Endothelial cell of umbilical vein (primary cell): ENCODE measurements around the gene GKN2. TPM values are rescaled to one million over a fixed set of nuclear protein-coding genes. Genes with fewer than 3 reads are reported as not detected.

Experiments
- BruUV-seq: library from RNA; stranded (reverse); fragments of 400-500 nt; replicated peaks from 2 replicates; lab custom pipeline; 2021; lab: Mats Ljungman, UMichigan
- CTCF ChIA-PET: fragments of 300-600, 350-600 bp; sonication (Branson Sonifier 250); formaldehyde crosslinking; loops from one replicate; lab custom pipeline; 2021; ENCODE audit warnings: antibody characterized with exemption, inconsistent platforms; lab: Charles Lee
- POLR2A ChIA-PET: fragments of 300-600, 350-600 bp; sonication (Branson Sonifier 250); formaldehyde crosslinking; loops from one replicate; lab custom pipeline; 2021; ENCODE audit warnings: antibody characterized with exemption, inconsistent platforms; lab: Charles Lee
- DNase-seq: peaks from one replicate; pipeline ENCODE4 v3.0.0-alpha.2; 2011; ENCODE audit warnings: low read depth, low spot score
- FAIRE-seq: peaks from 2 replicates; lab custom pipeline; 2011; peaks lifted over from hg19 to GRCh38; lab: Jason Lieb, UNC
- H2AFZ ChIP-seq: 2 replicates; pipeline ENCODE4 v1.6.0; 2012; ENCODE audit warnings: low read depth, low read length, control low read depth, inconsistent platforms
- H3K27ac ChIP-seq: 2 replicates; pipeline ENCODE4 v1.5.1; 2011; ENCODE audit warnings: low read depth, mild to moderate bottlenecking, control low read depth, low read length, moderate library complexity; ENCODE audit not compliant: insufficient read depth
- H3K27me3 ChIP-seq, 2 experiments: 2 replicates each; pipeline versions ENCODE4 v1.6.0 to v1.6.1; 2011; ENCODE audit warnings: low read length in 2 of 2, mixed read lengths in 1 of 2; ENCODE audit not compliant: control insufficient read depth in 2 of 2, insufficient read depth in 2 of 2
- H3K36me3 ChIP-seq, 2 experiments: 2 replicates in 1 of 2; 3 replicates in 1 of 2; pipeline ENCODE4 v1.5.1; 2011; ENCODE audit warnings: low read length in 2 of 2, mild to moderate bottlenecking in 1 of 2, moderate library complexity in 1 of 2; ENCODE audit not compliant: control insufficient read depth in 2 of 2, insufficient read depth in 2 of 2; ENCODE audit errors: extremely low read depth in 1 of 2
- H3K4me1 ChIP-seq: 3 replicates; pipeline ENCODE4 v1.5.1; 2011; ENCODE audit warnings: mild to moderate bottlenecking, low read length; ENCODE audit not compliant: control insufficient read depth, insufficient read depth; ENCODE audit errors: extremely low read depth
- H3K4me2 ChIP-seq: 2 replicates; pipeline ENCODE4 v1.6.1; 2011; ENCODE audit warnings: low read length, control low read depth, mixed read lengths; ENCODE audit not compliant: insufficient read depth
- H3K4me3 ChIP-seq, 3 experiments: fragments of 200-600 bp in 1 of 3; sonication (generic), shearing (Covaris generic) in 1 of 3; replicated peaks in 1 of 3; 2 replicates each; pipeline ENCODE4 v1.5.1; 2011 to 2016; ENCODE audit warnings: control low read depth in 3 of 3, low read length in 3 of 3, mild to moderate bottlenecking in 2 of 3, inconsistent platforms in 1 of 3, low read depth in 1 of 3, moderate library complexity in 1 of 3; ENCODE audit not compliant: insufficient read depth in 1 of 3
- H3K79me2 ChIP-seq: 2 replicates; pipeline ENCODE4 v1.6.0; 2012; ENCODE audit warnings: low read length, inconsistent platforms; ENCODE audit not compliant: control insufficient read depth, insufficient read depth
- H3K9ac ChIP-seq: replicated peaks from 2 replicates; pipeline ENCODE3; 2011; ENCODE audit warnings: low read length, control low read depth; ENCODE audit not compliant: insufficient read depth; ENCODE audit errors: extremely low read depth
- H3K9me1 ChIP-seq: replicated peaks from 3 replicates; pipeline ENCODE4 v1.6.0; 2011; ENCODE audit warnings: mild to moderate bottlenecking, low read length; ENCODE audit not compliant: control insufficient read depth, insufficient read depth; ENCODE audit errors: extremely low read depth
- H3K9me3 ChIP-seq: replicated peaks from 2 replicates; pipeline ENCODE4 v1.5.1; 2012; ENCODE audit warnings: low read length, inconsistent platforms; ENCODE audit not compliant: control insufficient read depth, insufficient read depth
- H4K20me1 ChIP-seq: replicated peaks from 2 replicates; pipeline ENCODE3; 2011; ENCODE audit warnings: mild to moderate bottlenecking, low read length; ENCODE audit not compliant: control insufficient read depth, insufficient read depth; ENCODE audit errors: extremely low read depth
- EZH2 ChIP-seq: IDR thresholded peaks from 2 replicates; pipeline ENCODE4 v1.6.1; 2012; ENCODE audit warnings: borderline replicate concordance, low read depth, mild to moderate bottlenecking, moderate library complexity, low read length, inconsistent platforms; ENCODE audit not compliant: severe bottlenecking
- FOS ChIP-seq: IDR thresholded peaks from 2 replicates; pipeline ENCODE4 v1.6.1; 2011; ENCODE audit warnings: mild to moderate bottlenecking, low read length, moderate library complexity, borderline replicate concordance; ENCODE audit not compliant: insufficient read depth
- GATA2 ChIP-seq: IDR thresholded peaks from 2 replicates; pipeline ENCODE4 v1.7.0; 2011; ENCODE audit warnings: low read depth, mild to moderate bottlenecking, moderate library complexity, mixed read lengths, low read length; ENCODE audit not compliant: insufficient read length, insufficient read depth
- JUN ChIP-seq: IDR thresholded peaks from 2 replicates; pipeline ENCODE4 v1.6.1; 2011; ENCODE audit warnings: borderline replicate concordance, low read depth; ENCODE audit not compliant: insufficient read length, insufficient read depth
- MYC ChIP-seq: IDR thresholded peaks from one replicate; pipeline ENCODE4 v1.6.1; 2011; ENCODE audit warnings: mild to moderate bottlenecking, low read depth, low read length
- POLR2A ChIP-seq: IDR thresholded peaks from 2 replicates; pipeline ENCODE4 v1.6.1; 2012; ENCODE audit warnings: low read depth, mild to moderate bottlenecking, control low read depth, low read length
- POLR2AphosphoS5 ChIP-seq: IDR thresholded peaks from 2 replicates; pipeline ENCODE4 v1.6.1; 2012; ENCODE audit warnings: low read depth, mild to moderate bottlenecking, control low read depth, low read length, moderate library complexity; ENCODE audit not compliant: insufficient read depth
- dilution Hi-C: fragments of 300-500 bp; cut with MboI; formaldehyde crosslinking; loops from one replicate; pipeline ENCODE4 v1.15.0; 2019; ENCODE audit warnings: low sequenced_read_pairs; ENCODE audit not compliant: extremely low pct_ligation_motif_present
- intact Hi-C: fragments of 100-400 bp; cut with micrococcal nuclease; formaldehyde crosslinking; loops from one replicate; pipeline ENCODE4 v1.10.0; 2022
- polyA plus RNA-seq, 4 experiments: library from polyadenylated mRNA; depleted of rRNA in 3 of 4; stranded (reverse) in 3 of 4; unstranded in 1 of 4; fragments of >200 nt; gene quantifications; 2 replicates each; pipeline versions ENCODE4 v1.2.1 to v1.2.3, GENCODE V29; 2011 to 2012; ENCODE audit warnings: missing spikeins in 1 of 4
- total RNA-seq: library from RNA; stranded (reverse); gene quantifications from 2 replicates; pipeline ENCODE4 v1.2.3, GENCODE V29; 2021
- TF ChIP-seq, protein P1 (sequence below): IDR thresholded peaks from 2 replicates; pipeline ENCODE4 v1.6.1; 2011; ENCODE audit not compliant: insufficient read depth, insufficient read length
- TF ChIP-seq, protein P2 (sequence below), 2 donors: IDR thresholded peaks; 1 replicate in 1 of 2; 2 replicates in 1 of 2; pipeline ENCODE4 v1.5.1; 2011; ENCODE audit warnings: low read length in 2 of 2, mild to moderate bottlenecking in 2 of 2, moderate library complexity in 2 of 2, control low read depth in 1 of 2, inconsistent platforms in 1 of 2, low read depth in 1 of 2; ENCODE audit not compliant: insufficient read depth in 1 of 2; ENCODE audit errors: extremely low read depth in 1 of 2

GKN2 gene
- total and polyA plus RNA-seq, 2 donors (not counting 3 experiments of a cell fraction or from before 2014, with no cell fraction given), result not detected

DNA sequence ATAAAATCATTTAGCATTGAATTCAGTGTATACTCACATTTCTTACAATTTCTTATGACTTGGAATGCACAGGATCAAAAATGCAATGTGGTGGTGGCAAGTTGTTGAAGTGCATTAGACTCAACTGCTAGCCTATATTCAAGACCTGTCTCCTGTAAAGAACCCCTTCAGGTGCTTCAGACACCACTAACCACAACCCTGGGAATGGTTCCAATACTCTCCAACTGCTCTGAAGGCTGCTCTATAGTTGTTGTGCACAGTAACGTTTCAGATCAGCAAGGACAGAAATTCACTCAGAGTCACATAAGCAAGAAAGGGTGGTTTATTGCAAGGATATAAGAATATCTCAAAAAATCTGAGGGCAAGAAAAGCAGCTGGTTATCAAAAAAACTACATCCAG is 28.3 kb upstream of the GKN2 start:
- Histone ChIP-seq H3K4me1 (no peaks in the 10 kb centered on the region), H3K79me2 (no peaks in the 10 kb centered on the region), H3K36me3 (no peaks in the 10 kb centered on the region), H3K27ac (no peak overlapping the region), H3K9me3 (no peaks in the 10 kb centered on the region), H3K9me1 (no peaks in the 10 kb centered on the region), H3K4me2 (no peak overlapping the region), H3K9ac (no peak overlapping the region), H3K4me3 (no peak overlapping the region), H4K20me1 (no peaks in the 10 kb centered on the region), H3K27me3 (peaks cover 13 to 21% of the 10 kb centered on the region in 2 experiments), H2AFZ (no peak overlapping the region)
- ChIA-PET POLR2A (no interaction called here), CTCF (no interaction called here)
- FAIRE-seq (no peak), DNase-seq (no peak)
- TF ChIP-seq MYC (no peak), JUN (no peak), POLR2A (no peak), EZH2 (no peak), POLR2AphosphoS5 (no peak), FOS (no peak), GATA2 (no peak)
- TF ChIP-seq, protein P1, sequence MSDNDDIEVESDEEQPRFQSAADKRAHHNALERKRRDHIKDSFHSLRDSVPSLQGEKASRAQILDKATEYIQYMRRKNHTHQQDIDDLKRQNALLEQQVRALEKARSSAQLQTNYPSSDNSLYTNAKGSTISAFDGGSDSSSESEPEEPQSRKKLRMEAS, result no peak
- TF ChIP-seq, protein P2, sequence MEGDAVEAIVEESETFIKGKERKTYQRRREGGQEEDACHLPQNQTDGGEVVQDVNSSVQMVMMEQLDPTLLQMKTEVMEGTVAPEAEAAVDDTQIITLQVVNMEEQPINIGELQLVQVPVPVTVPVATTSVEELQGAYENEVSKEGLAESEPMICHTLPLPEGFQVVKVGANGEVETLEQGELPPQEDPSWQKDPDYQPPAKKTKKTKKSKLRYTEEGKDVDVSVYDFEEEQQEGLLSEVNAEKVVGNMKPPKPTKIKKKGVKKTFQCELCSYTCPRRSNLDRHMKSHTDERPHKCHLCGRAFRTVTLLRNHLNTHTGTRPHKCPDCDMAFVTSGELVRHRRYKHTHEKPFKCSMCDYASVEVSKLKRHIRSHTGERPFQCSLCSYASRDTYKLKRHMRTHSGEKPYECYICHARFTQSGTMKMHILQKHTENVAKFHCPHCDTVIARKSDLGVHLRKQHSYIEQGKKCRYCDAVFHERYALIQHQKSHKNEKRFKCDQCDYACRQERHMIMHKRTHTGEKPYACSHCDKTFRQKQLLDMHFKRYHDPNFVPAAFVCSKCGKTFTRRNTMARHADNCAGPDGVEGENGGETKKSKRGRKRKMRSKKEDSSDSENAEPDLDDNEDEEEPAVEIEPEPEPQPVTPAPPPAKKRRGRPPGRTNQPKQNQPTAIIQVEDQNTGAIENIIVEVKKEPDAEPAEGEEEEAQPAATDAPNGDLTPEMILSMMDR (IDR thresholded peaks at IDR 0.05; ENCODE audit: extremely low read depth in 1 of 2, insufficient read depth in 1 of 2, low read depth in 1 of 2, low read length in 2 of 2), result no peak
- no TSS peak for BruUV-seq
- dilution Hi-C loops, result no loop called here
- intact Hi-C loops, result no loop called here
